Measurements from ENCODE around the gene UNC5C. TPM values are rescaled to one million over a fixed set of nuclear protein-coding genes. Genes with fewer than 3 reads are reported as not detected.

Gene UNC5C
- polyA plus RNA-seq, 1 donor from 2014 or later, result not detected

DNA sequence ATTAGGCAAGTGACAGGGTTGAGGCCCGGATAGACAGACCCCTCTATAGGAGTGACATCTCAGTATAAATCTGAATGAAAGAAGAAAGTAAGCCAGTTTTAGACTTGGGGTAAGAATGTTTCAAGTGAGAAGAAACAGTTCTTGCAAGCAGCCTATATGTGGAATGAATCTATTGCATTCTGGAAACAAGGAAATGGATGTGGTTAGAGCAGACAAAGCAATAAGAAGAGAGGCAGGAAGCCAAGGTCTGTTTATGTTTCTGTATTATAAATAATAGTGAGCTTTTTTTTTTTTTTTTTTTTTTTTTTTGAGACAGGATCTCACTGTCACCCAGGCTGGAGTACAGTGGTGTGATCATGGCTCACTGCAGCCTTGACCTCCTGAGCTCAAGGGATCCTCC lies 255.8 kb downstream of the UNC5C start:
- Mint-ChIP-seq H3K36me3 (no peaks in the 10 kb centered on the region), H3K27ac (no peak overlapping the region), H3K4me1 (no peaks in the 10 kb centered on the region), H3K4me3 (no peak overlapping the region), H3K27me3 (no peaks in the 10 kb centered on the region), H3K9me3 (peaks cover 2 to 3% (median 2%) of the 10 kb centered on the region in 3 donors)

GRCh38 chr4:95290702-95291101 lies 258.1 kb downstream of the UNC5C start:
- Mint-ChIP-seq H3K9me3 (no peaks in the 10 kb centered on the region), H3K4me1 (no peaks in the 10 kb centered on the region)

GRCh38 chr4:95289028-95289634 lies 259.6 kb downstream of the UNC5C start:
- no peak overlapping the region for H3K27ac Mint-ChIP-seq
- H3K9me3 Mint-ChIP-seq, result no peaks in the 10 kb centered on the region
- no peaks in the 10 kb centered on the region for H3K36me3 Mint-ChIP-seq
- no peaks in the 10 kb centered on the region for H3K27me3 Mint-ChIP-seq
- H3K4me3 Mint-ChIP-seq, result no peak overlapping the region
- no peaks in the 10 kb centered on the region for H3K4me1 Mint-ChIP-seq

More at GRCh38 chr4:95290702-95291101, 258.1 kb downstream of the UNC5C start:
- H3K4me3 Mint-ChIP-seq, result no peak overlapping the region
- no peaks in the 10 kb centered on the region for H3K27me3 Mint-ChIP-seq
- H3K36me3 Mint-ChIP-seq, result no peaks in the 10 kb centered on the region
- no peak overlapping the region for H3K27ac Mint-ChIP-seq

DNA sequence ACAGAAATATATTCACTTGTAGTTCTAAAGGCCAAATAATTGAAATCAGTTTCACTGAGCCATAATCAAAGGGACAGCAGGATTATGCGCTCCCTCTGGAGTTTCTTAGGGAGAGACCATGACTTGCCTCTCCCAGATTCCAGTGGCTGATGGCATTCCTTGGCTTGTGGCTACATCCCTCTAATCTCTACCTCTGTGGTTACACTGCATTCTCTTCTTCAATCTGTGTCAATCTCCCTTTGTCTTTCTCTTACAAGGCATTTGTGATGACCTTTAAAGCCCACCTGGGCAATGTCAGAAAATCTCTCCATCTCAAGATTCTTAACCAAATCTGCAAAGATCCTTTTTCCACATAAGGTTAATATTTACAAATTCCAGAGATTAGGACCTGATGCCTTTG lies 260.2 kb downstream of the UNC5C start:
- H3K27ac Mint-ChIP-seq, result no peak overlapping the region
- H3K36me3 Mint-ChIP-seq, result no peaks in the 10 kb centered on the region
- no peaks in the 10 kb centered on the region for H3K9me3 Mint-ChIP-seq
- H3K4me1 Mint-ChIP-seq, result no peaks in the 10 kb centered on the region
- H3K4me3 Mint-ChIP-seq, result no peak overlapping the region
- H3K27me3 Mint-ChIP-seq, result no peaks in the 10 kb centered on the region

GRCh38 chr4:95285797-95286196 lies 263.0 kb downstream of the UNC5C start:
- Mint-ChIP-seq H3K9me3 (peaks cover 0 to 4% (median 3%) of the 10 kb centered on the region in 3 donors), H3K4me1 (peaks cover 0 to 2% (median 0%) of the 10 kb centered on the region in 3 donors), H3K36me3 (no peaks in the 10 kb centered on the region), H3K27ac (no peak overlapping the region), H3K4me3 (no peak overlapping the region), H3K27me3 (no peaks in the 10 kb centered on the region)

- peaks cover 0 to 2% (median 0%) of the 10 kb centered on the region in 3 donors for H3K4me1 Mint-ChIP-seq
- H3K27ac Mint-ChIP-seq, result no peak overlapping the region
- H3K4me3 Mint-ChIP-seq, result no peak overlapping the region
- H3K27me3 Mint-ChIP-seq, result no peaks in the 10 kb centered on the region
- H3K9me3 Mint-ChIP-seq, result peaks cover 0 to 6% (median 3%) of the 10 kb centered on the region in 3 donors
- H3K36me3 Mint-ChIP-seq, result no peaks in the 10 kb centered on the region
Measured at GRCh38 chr4:95284655-95285054, 264.1 kb downstream of the UNC5C start.

DNA sequence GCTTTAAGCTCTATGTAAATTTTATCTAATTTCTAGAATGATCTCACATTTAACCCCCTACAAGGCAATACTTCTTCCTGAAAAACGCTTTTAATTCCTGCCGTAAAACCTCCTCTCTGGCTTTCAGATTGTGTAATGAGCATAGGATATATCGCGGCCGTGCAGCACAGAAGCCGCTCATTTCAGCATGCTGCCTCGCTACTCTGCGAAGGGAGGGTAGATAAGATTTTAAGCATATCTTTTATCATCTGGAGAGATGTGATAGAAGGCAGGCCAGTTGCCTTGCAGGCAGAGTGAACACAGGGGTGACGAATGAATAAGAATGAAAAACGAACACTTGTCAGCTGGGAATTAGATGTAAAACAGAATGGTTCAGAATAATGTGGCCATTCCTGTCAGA lies 265.5 kb downstream of the UNC5C start:
- no peaks in the 10 kb centered on the region for H3K27me3 Mint-ChIP-seq
- H3K4me1 Mint-ChIP-seq, result peaks cover 0 to 2% (median 0%) of the 10 kb centered on the region in 3 donors
- H3K36me3 Mint-ChIP-seq, result no peaks in the 10 kb centered on the region
- no peak overlapping the region for H3K27ac Mint-ChIP-seq
- H3K9me3 Mint-ChIP-seq, result peaks cover 0 to 6% (median 3%) of the 10 kb centered on the region in 3 donors
- H3K4me3 Mint-ChIP-seq, result no peak overlapping the region

DNA sequence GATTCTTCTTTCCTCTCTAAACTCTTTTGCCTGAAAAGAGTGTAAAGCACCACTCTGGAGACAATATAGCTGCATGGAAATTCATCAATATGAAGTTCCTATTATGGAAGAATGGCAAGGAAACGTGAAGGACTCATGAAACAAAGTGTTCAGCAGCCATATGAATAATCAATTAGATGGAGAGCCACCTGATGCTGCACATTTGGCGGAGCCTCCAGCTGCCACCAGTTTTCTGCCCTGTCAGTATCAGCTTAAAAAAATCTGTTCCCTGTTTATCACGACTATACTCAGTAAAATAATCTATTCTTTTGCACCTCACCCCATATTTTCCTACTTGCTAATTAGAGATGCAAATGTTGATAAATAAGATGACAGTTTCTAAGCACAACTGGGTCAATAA lies 276.0 kb downstream of the UNC5C start:
- Mint-ChIP-seq H3K4me3 (no peak overlapping the region), H3K9me3 (peaks cover 0 to 1% (median 0%) of the 10 kb centered on the region in 3 donors), H3K27me3 (no peaks in the 10 kb centered on the region), H3K27ac (no peak overlapping the region), H3K36me3 (peaks cover 1% of the 10 kb centered on the region), H3K4me1 (no peaks in the 10 kb centered on the region)

DNA sequence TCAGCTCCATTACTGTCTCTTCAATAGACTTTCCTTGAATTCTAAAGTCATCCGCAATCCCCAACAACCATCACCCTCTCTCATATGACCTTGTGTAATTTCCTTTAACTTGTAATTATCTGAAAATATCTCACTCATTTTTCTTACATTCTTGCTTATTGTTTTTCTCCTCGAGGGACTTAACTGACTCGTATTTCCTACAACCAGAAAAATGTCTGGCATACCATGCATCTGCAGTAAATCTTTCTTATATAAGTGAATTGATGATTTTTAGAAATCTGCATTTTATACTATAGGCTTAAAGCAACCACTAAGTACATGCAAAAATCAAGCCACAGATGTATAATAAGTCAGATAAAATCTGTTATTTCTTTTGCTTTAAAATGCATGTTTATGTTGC lies 276.7 kb downstream of the UNC5C start:
- H3K27ac Mint-ChIP-seq, result no peak overlapping the region
- no peaks in the 10 kb centered on the region for H3K27me3 Mint-ChIP-seq
- H3K4me3 Mint-ChIP-seq, result no peak overlapping the region
- peaks cover 1% of the 10 kb centered on the region for H3K36me3 Mint-ChIP-seq
- H3K4me1 Mint-ChIP-seq, result no peaks in the 10 kb centered on the region
- peaks cover 0 to 2% (median 1%) of the 10 kb centered on the region in 3 donors for H3K9me3 Mint-ChIP-seq

DNA sequence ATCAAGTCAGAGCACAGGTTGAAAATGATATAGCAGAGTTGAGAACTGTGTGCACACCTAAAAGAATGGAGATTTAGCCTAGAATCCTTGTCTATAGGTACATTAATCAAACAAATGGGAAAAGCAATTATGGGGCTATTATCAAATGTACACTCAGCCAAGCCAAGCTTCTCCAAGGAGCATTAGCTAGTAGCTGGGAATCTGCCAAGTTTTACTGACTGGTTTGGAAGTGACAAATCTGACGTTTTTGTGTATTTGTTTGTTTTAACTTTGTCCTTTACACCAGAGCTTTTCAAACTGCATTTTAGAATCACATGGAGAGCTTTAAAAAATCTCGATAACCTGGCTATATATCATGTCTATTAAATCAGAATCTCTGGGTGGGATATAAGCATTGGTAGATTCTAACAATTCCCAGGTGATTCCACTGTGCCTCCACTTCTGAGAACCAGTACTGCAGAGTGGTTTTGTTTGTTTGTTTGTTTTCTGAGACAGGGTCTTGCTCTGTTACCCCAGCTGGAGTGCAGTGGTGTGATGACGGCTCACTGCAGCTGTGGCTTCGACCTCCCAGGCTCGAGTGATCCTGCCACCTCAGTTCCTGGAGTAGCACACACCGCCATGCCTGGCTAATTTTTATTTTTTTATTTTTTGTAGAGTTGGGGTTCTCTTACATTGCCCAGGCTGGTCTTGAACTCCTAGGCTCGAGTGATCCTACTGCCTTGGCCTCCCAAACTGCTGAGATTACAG lies 279.8 kb downstream of the UNC5C start:
- H3K4me1 Mint-ChIP-seq, result no peaks in the 10 kb centered on the region
- H3K27ac Mint-ChIP-seq, result no peak overlapping the region
- H3K4me3 Mint-ChIP-seq, result no peak overlapping the region
- peaks cover 0 to 2% (median 0%) of the 10 kb centered on the region in 3 donors for H3K9me3 Mint-ChIP-seq
- H3K36me3 Mint-ChIP-seq, result peaks cover 1% of the 10 kb centered on the region
- H3K27me3 Mint-ChIP-seq, result no peaks in the 10 kb centered on the region

DNA sequence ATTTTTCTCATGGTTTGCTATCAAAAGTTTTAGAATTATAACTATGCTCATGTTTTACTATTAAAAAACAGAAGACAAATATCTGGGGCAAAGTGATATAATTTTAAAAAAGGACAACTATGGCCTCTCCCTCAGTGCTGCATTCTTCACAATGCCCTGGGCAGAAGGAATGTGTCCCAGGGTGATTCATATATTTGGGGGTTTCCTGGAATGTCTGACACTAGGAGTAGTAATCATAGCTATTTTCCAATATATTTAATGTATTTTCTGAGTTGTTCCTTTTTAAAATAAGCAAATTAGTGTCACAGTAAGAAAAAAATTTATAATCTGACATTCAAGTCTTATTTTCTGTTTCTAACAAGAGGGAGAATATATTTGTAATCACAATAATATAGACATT lies 281.7 kb downstream of the UNC5C start:
- no peaks in the 10 kb centered on the region for H3K4me1 Mint-ChIP-seq
- H3K4me3 Mint-ChIP-seq, result no peak overlapping the region
- H3K36me3 Mint-ChIP-seq, result no peaks in the 10 kb centered on the region
- no peaks in the 10 kb centered on the region for H3K27me3 Mint-ChIP-seq
- H3K9me3 Mint-ChIP-seq, result peaks cover 0 to 2% (median 0%) of the 10 kb centered on the region in 3 donors
- no peak overlapping the region for H3K27ac Mint-ChIP-seq

DNA sequence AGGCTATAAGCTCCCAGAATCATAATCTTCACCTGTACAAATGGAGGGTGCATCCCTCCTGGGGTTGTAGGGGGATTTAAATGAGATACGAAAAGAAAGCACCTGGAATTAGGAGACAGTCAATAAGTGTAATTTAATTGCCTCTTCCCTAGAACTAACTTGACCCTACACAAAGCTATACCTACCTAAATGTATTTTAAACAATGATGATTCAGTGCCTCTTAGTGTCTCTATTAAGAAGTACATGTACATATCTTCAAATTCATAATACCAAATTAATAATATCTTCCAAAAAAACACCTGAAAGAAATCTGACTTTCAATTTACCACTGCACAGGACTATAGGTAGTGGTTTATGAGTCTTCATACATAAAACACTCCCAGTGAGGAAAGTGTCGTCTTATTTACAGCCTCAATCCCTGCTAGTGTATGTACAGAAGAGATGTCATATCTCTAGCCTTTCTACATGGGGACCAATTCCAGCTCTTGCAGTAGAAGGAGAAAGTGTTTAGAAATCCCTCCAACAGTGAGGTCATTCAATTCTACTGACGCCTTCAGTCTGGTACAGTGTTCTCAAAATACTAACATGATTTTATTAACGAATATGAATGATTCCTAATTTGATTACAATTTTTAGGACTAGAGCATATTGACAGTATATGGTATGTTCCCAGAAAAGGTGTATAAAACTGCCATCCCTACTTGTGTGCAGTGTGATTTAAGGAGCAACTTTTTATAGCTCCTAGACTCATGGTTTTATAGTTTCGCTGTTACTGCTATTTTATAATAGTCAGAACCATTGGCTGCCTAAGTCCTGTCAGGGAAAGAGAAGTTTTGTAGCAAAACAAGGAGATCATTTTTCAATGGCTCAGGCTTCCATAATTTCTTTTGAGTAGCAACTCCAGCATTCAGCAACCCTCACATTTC lies 282.7 kb downstream of the UNC5C start:
- Mint-ChIP-seq H3K9me3 (peaks cover 0 to 2% (median 0%) of the 10 kb centered on the region in 3 donors), H3K36me3 (no peaks in the 10 kb centered on the region), H3K4me1 (no peaks in the 10 kb centered on the region), H3K4me3 (no peak overlapping the region), H3K27ac (no peak overlapping the region), H3K27me3 (no peaks in the 10 kb centered on the region)

DNA sequence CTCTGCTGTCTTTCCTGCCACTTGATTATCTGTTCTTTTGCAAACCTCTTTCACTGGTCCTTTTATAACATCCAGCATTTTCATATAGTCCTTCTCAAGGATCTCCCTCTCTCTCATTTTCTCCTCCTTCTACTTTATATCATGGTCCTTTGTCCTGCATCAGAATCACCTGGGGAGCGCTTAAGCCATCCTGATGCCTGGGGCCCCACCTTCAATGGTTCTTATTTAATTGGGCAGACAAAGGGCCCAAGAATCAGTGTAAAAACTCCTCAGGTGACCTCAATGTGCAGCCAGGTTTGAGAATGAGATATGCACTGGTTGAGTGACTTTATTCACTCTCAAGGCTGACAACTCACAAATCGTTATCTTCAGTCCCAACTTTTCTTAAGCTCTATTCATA lies 283.9 kb downstream of the UNC5C start:
- H3K4me1 Mint-ChIP-seq, result no peaks in the 10 kb centered on the region
- no peaks in the 10 kb centered on the region for H3K36me3 Mint-ChIP-seq
- no peaks in the 10 kb centered on the region for H3K27me3 Mint-ChIP-seq
- H3K9me3 Mint-ChIP-seq, result peaks cover 0 to 2% (median 0%) of the 10 kb centered on the region in 3 donors
- H3K27ac Mint-ChIP-seq, result no peak overlapping the region
- no peak overlapping the region for H3K4me3 Mint-ChIP-seq

DNA sequence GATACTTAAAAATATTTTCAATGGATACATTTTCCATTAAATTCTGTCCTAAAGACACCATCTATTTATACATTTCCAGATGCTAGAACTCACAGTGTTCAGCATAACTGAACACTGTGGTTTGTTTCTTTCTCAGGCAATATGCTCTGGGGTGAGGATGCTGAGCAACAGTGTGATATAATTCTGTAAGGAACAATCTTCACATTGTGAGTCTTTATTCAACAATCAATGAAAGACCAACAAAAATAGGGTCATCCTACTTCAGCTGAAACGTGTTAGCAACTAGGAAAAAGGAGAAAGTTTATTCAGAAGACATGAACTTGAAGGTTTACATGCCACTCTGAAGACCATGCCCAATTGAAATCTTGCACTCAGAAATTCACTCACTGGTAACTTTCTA lies 284.8 kb downstream of the UNC5C start:
- H3K4me1 Mint-ChIP-seq, result no peaks in the 10 kb centered on the region
- no peaks in the 10 kb centered on the region for H3K27me3 Mint-ChIP-seq

DNA sequence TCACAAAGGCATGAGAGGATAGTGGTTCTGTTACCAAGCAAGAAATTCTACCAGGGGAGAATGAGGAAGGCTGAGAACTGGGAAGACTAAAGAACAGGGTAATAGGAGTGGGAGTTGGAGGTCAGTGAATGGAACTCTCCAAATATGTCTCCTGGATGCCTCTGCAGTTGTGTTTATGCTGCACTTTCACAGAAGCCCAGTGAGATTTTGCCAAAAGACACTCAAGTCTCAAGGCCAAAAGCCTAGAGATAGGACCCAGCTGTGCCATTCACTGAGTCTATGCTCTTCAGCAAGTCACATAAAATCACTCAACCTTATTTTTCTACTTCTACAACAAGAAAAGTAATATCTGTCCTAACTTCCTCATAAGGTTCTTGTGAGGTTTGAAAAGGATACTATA lies 285.4 kb downstream of the UNC5C start:
- Mint-ChIP-seq H3K27ac (no peak overlapping the region), H3K9me3 (peaks cover 0 to 2% (median 0%) of the 10 kb centered on the region in 3 donors), H3K27me3 (no peaks in the 10 kb centered on the region), H3K36me3 (no peaks in the 10 kb centered on the region), H3K4me3 (no peak overlapping the region), H3K4me1 (no peaks in the 10 kb centered on the region)

More for the DNA sequence above, 284.8 kb downstream of the UNC5C start:
- Mint-ChIP-seq H3K4me3 (no peak overlapping the region), H3K9me3 (peaks cover 0 to 2% (median 0%) of the 10 kb centered on the region in 3 donors), H3K36me3 (no peaks in the 10 kb centered on the region), H3K27ac (no peak overlapping the region)
